Trophoblast cell (in vitro differentiated cells and primary cell): Measurements from ENCODE around the gene MRPL11.
A peak's percentile ranks its signal among the peaks of the same experiment; 100 is the strongest.

Source experiments
- DNase-seq, 2 donors: peaks; one replicate each; pipeline ENCODE4 v3.0.0-alpha.2; 2016
- H2AFZ ChIP-seq: 2 replicates; pipeline ENCODE4 v1.6.1; 2013; ENCODE audit warnings: low read length, moderate library complexity, mild to moderate bottlenecking; ENCODE audit not compliant: insufficient read depth, poor library complexity
- H2AK5ac ChIP-seq: 2 replicates; pipeline ENCODE4 v1.6.1; 2013; ENCODE audit warnings: mild to moderate bottlenecking, low read length
- H2BK120ac ChIP-seq: 2 replicates; pipeline ENCODE4 v1.6.1; 2013; ENCODE audit warnings: low read length, mild to moderate bottlenecking, moderate library complexity; ENCODE audit not compliant: insufficient read depth, poor library complexity
- H2BK12ac ChIP-seq: 2 replicates; pipeline ENCODE4 v1.6.1; 2013; ENCODE audit warnings: mild to moderate bottlenecking, low read length, moderate library complexity
- H2BK5ac ChIP-seq: 2 replicates; pipeline ENCODE4 v1.6.1; 2013; ENCODE audit warnings: low read length, low read depth, moderate library complexity, mild to moderate bottlenecking; ENCODE audit not compliant: poor library complexity
- H3K14ac ChIP-seq: 2 replicates; pipeline ENCODE4 v1.6.1; 2013; ENCODE audit warnings: mild to moderate bottlenecking, low read length
- H3K18ac ChIP-seq: 2 replicates; pipeline ENCODE4 v1.6.1; 2013; ENCODE audit warnings: mild to moderate bottlenecking, low read length
- H3K23ac ChIP-seq: 2 replicates; pipeline ENCODE4 v1.6.1; 2013; ENCODE audit warnings: low read length
- H3K27ac ChIP-seq: 2 replicates; pipeline ENCODE4 v1.5.1; 2013; ENCODE audit warnings: low read depth, mild to moderate bottlenecking, inconsistent platforms, low read length, moderate library complexity
- H3K27me3 ChIP-seq: 2 replicates; pipeline ENCODE4 v1.6.1; 2013; ENCODE audit warnings: inconsistent platforms, mild to moderate bottlenecking, low read length, moderate library complexity; ENCODE audit not compliant: insufficient read depth
- H3K36me3 ChIP-seq, 2 experiments: 1 replicate in 1 of 2; 2 replicates in 1 of 2; pipeline ENCODE4 v1.6.1; 2013; ENCODE audit warnings: low read length in 2 of 2, mild to moderate bottlenecking in 2 of 2, moderate library complexity in 1 of 2; ENCODE audit not compliant: insufficient read depth in 2 of 2, control insufficient read depth in 1 of 2
- H3K4ac ChIP-seq: 2 replicates; pipeline ENCODE4 v1.6.1; 2013; ENCODE audit warnings: low read depth, mild to moderate bottlenecking, low read length, moderate library complexity
- H3K4me1 ChIP-seq, 2 experiments: 1 replicate in 1 of 2; 2 replicates in 1 of 2; pipeline ENCODE4 v1.6.1; 2013; ENCODE audit warnings: low read length in 2 of 2, mild to moderate bottlenecking in 2 of 2, moderate library complexity in 1 of 2; ENCODE audit not compliant: insufficient read depth in 2 of 2, control insufficient read depth in 1 of 2
- H3K4me2 ChIP-seq: 2 replicates; pipeline ENCODE4 v1.6.1; 2013; ENCODE audit warnings: inconsistent platforms, mild to moderate bottlenecking, low read length, moderate library complexity
- H3K4me3 ChIP-seq: 2 replicates; pipeline ENCODE4 v1.5.1; 2013; ENCODE audit warnings: mild to moderate bottlenecking, low read depth, low read length, inconsistent platforms
- H3K79me1 ChIP-seq: one replicate; pipeline ENCODE4 v1.6.1; 2013; ENCODE audit warnings: low read length
- H3K79me2 ChIP-seq: 2 replicates; pipeline ENCODE4 v1.6.1; 2013; ENCODE audit warnings: low read length, mild to moderate bottlenecking; ENCODE audit not compliant: control insufficient read depth, insufficient read depth, poor library complexity
- H3K9ac ChIP-seq: 2 replicates; pipeline ENCODE4 v1.6.1; 2013; ENCODE audit warnings: mild to moderate bottlenecking, low read length
- H3K9me3 ChIP-seq: 2 replicates; pipeline ENCODE4 v1.6.1; 2013; ENCODE audit warnings: low read depth, mild to moderate bottlenecking, control low read depth, inconsistent platforms, low read length; ENCODE audit not compliant: insufficient read depth
- H4K12ac ChIP-seq: 2 replicates; pipeline ENCODE4 v1.6.1; 2013; ENCODE audit warnings: low read depth, mild to moderate bottlenecking, low read length, moderate library complexity
- H4K8ac ChIP-seq: 2 replicates; pipeline ENCODE4 v1.6.1; 2013; ENCODE audit warnings: low read depth, mild to moderate bottlenecking, low read length, moderate library complexity
- H4K91ac ChIP-seq: one replicate; pipeline ENCODE4 v1.6.1; 2013; ENCODE audit warnings: low read depth, mild to moderate bottlenecking, low read length, moderate library complexity
- WGBS: extraction: QIAGEN DNeasy Blood & Tissue Kit; methylation state at CpG from one replicate; pipeline ENCODE4 v1.1.7; 2013; ENCODE audit warnings: missing lambda C conversion rate; ENCODE audit not compliant: insufficient read length, insufficient coverage; ENCODE audit errors: extremely low coverage; 5-methylcytosine and 5-hydroxymethylcytosine counted together

The MRPL11 gene

GRCh38 chr11:66454247-66454646 lies 15.6 kb upstream of the MRPL11 start:
- H2BK120ac ChIP-seq, result no peak overlapping the region
- H3K18ac ChIP-seq, result no peak overlapping the region
- H3K79me2 ChIP-seq, result no peaks in the 10 kb centered on the region
- no peak overlapping the region for H3K4ac ChIP-seq
- no peak overlapping the region for H2AFZ ChIP-seq
- H3K27ac ChIP-seq, result no peak overlapping the region
- no peaks in the 10 kb centered on the region for H3K27me3 ChIP-seq
- no peak overlapping the region for H2AK5ac ChIP-seq
- H3K23ac ChIP-seq, result no peak overlapping the region
- peak; percentile 71 to 90 for DNase-seq
- H2BK5ac ChIP-seq, result no peak overlapping the region
- no peak overlapping the region for H4K8ac ChIP-seq
- no peaks in the 10 kb centered on the region for H3K79me1 ChIP-seq
- no peak overlapping the region for H3K4me2 ChIP-seq
- no peak overlapping the region for H2BK12ac ChIP-seq
- H3K4me1 ChIP-seq, result peaks cover 4 to 5% of the 10 kb centered on the region in 2 experiments
- no peaks in the 10 kb centered on the region for H3K36me3 ChIP-seq
- H4K91ac ChIP-seq, result no peak overlapping the region
- no peak overlapping the region for H3K14ac ChIP-seq
- H3K4me3 ChIP-seq, result no peak overlapping the region
- no peak overlapping the region for H3K9ac ChIP-seq
- H4K12ac ChIP-seq, result no peak overlapping the region
- H3K9me3 ChIP-seq, result no peaks in the 10 kb centered on the region
- WGBS, result no CpG with 5 or more reads among the region's 6 CpGs

- H3K4me3 ChIP-seq, result no peak overlapping the region
- no peak overlapping the region for H2AK5ac ChIP-seq
- no peak overlapping the region for H3K27ac ChIP-seq
- H3K23ac ChIP-seq, result no peak overlapping the region
- H2AFZ ChIP-seq, result no peak overlapping the region
- H4K8ac ChIP-seq, result no peak overlapping the region
- no peak overlapping the region for H2BK12ac ChIP-seq
- H3K14ac ChIP-seq, result no peak overlapping the region
- no peaks in the 10 kb centered on the region for H3K79me1 ChIP-seq
- H3K27me3 ChIP-seq, result no peaks in the 10 kb centered on the region
- H3K18ac ChIP-seq, result no peak overlapping the region
- no peak overlapping the region for H2BK120ac ChIP-seq
- no peak for DNase-seq
- no peak overlapping the region for H4K91ac ChIP-seq
- H3K4me1 ChIP-seq, result peaks cover 2 to 6% of the 10 kb centered on the region in 2 experiments
- H3K36me3 ChIP-seq, result no peaks in the 10 kb centered on the region
- no CpG with 5 or more reads among the region's 4 CpGs for WGBS
- H3K4ac ChIP-seq, result no peak overlapping the region
- no peak overlapping the region for H3K9ac ChIP-seq
- no peak overlapping the region for H4K12ac ChIP-seq
- no peaks in the 10 kb centered on the region for H3K9me3 ChIP-seq
- H3K79me2 ChIP-seq, result no peaks in the 10 kb centered on the region
- no peak overlapping the region for H3K4me2 ChIP-seq
- no peak overlapping the region for H2BK5ac ChIP-seq
Observed at GRCh38 chr11:66451663-66452062, 13.0 kb upstream of the MRPL11 start.

GRCh38 chr11:66450560-66450959 lies 11.9 kb upstream of the MRPL11 start:
- no CpG with 5 or more reads among the region's 4 CpGs for WGBS
- Histone ChIP-seq H3K36me3 (no peaks in the 10 kb centered on the region), H3K18ac (no peak overlapping the region), H3K4ac (no peak overlapping the region), H3K27me3 (no peaks in the 10 kb centered on the region), H2BK120ac (no peak overlapping the region), H3K79me1 (no peaks in the 10 kb centered on the region), H3K9ac (no peak overlapping the region), H2BK5ac (no peak overlapping the region), H4K8ac (no peak overlapping the region), H4K91ac (no peak overlapping the region), H4K12ac (no peak overlapping the region), H3K9me3 (no peaks in the 10 kb centered on the region), H3K14ac (no peak overlapping the region), H3K4me2 (no peak overlapping the region), H2AK5ac (no peak overlapping the region), H3K4me1 (peaks cover 2 to 6% of the 10 kb centered on the region in 2 experiments), H3K79me2 (no peaks in the 10 kb centered on the region), H3K23ac (no peak overlapping the region), H2AFZ (no peak overlapping the region), H3K27ac (no peak overlapping the region), H2BK12ac (no peak overlapping the region), H3K4me3 (no peak overlapping the region)
- DNase-seq, result no peak

- Histone ChIP-seq H3K79me1 (no peaks in the 10 kb centered on the region), H3K9me3 (peaks cover under 1% of the 10 kb centered on the region), H3K9ac (no peak overlapping the region), H3K79me2 (no peaks in the 10 kb centered on the region), H2BK12ac (no peak overlapping the region), H3K14ac (no peak overlapping the region), H2BK5ac (no peak overlapping the region), H3K27me3 (no peaks in the 10 kb centered on the region), H2BK120ac (no peak overlapping the region), H3K4ac (no peak overlapping the region), H3K27ac (no peak overlapping the region), H2AK5ac (no peak overlapping the region), H3K36me3 (no peaks in the 10 kb centered on the region), H3K4me3 (no peak overlapping the region), H2AFZ (no peak overlapping the region), H3K4me1 (peaks cover 0 to 2% of the 10 kb centered on the region in 2 experiments), H4K91ac (no peak overlapping the region), H4K8ac (no peak overlapping the region), H4K12ac (no peak overlapping the region), H3K4me2 (no peak overlapping the region), H3K23ac (no peak overlapping the region), H3K18ac (no peak overlapping the region)
- no peak for DNase-seq
- no CpG with 5 or more reads among the region's 4 CpGs for WGBS
Observed at GRCh38 chr11:66448523-66448922, 9.9 kb upstream of the MRPL11 start.
